Measurements from ENCODE around the gene PPIH. TPM values are rescaled to one million over a fixed set of nuclear protein-coding genes. Genes with fewer than 3 reads are reported as not detected.
A peak's percentile ranks its signal among the peaks of the same experiment; 100 is the strongest.

The PPIH gene
- total and polyA plus RNA-seq, 2 of the 13 experiments (the other 11 are each of a cell fraction or from before 2014, with no cell fraction given) = 29.9 to 72.6 TPM

DNA sequence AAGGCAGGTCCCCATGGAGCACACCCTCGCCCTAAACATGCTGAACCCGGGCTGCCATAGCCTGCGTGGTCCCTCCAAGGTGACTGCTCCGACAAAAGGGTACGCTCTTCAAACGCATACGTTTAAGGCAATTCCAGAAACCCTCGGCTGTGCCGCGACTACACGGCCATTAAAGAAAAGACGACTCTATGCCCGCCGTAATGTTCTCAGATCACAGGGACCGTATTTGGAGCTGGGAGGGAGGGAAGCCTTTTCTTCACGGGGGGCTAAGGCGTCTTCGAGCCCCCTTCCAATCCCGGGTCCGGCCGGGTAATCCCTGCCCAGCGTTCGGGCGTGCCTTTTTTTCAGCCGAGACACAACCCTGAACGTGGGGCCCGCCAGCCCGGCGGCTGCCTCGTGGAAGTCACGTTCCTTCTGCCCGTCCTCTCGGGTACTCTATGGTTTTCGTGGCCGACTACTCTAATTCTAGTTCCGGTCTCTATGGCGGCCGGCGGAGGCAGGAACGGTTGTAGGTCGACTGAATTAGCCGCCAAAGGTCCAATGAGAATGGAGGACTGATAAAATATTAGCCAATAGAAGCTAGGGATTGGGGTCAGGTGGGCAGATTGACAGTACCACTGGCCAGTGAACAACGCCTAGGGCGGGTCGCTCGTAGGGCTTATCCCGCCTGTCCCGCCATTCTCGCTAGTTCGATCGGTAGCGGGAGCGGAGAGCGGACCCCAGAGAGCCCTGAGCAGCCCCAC, 23.7 kb downstream of the PPIH start, which contains the start of gene YBX1 (continued):
- TF ChIP-seq, protein P1, sequence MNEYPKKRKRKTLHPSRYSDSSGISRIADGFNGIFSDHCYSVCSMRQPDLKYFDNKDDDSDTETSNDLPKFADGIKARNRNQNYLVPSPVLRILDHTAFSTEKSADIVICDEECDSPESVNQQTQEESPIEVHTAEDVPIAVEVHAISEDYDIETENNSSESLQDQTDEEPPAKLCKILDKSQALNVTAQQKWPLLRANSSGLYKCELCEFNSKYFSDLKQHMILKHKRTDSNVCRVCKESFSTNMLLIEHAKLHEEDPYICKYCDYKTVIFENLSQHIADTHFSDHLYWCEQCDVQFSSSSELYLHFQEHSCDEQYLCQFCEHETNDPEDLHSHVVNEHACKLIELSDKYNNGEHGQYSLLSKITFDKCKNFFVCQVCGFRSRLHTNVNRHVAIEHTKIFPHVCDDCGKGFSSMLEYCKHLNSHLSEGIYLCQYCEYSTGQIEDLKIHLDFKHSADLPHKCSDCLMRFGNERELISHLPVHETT (CRISPR knock-in tag; conservative IDR thresholded peaks at IDR 0.05) = 0 out of 2 replicates have a peak, but pooled peaks have one; percentile 53
- TF ChIP-seq HHEX (CRISPR knock-in tag; IDR thresholded peaks at IDR 0.05) (no peak), ZNF263 (CRISPR knock-in tag; IDR thresholded peaks at IDR 0.05) (peak; percentile 43; the same call in 1 of the 2 replicates), ATF7 (IDR thresholded peaks at IDR 0.05) (no peak), ATF7 (CRISPR knock-in tag; IDR thresholded peaks at IDR 0.05) (no peak), PLRG1 (conservative IDR thresholded peaks at IDR 0.05) (no peak), ZSCAN9 (CRISPR knock-in tag; IDR thresholded peaks at IDR 0.05; ENCODE audit: borderline replicate concordance) (no peak; the same call in 1 of the 2 replicates), GABPA (IDR thresholded peaks at IDR 0.05; ENCODE audit: low read depth, low read length) (peak; percentile 62), GABPA (CRISPR knock-in tag; IDR thresholded peaks at IDR 0.05; ENCODE audit: low read depth) (peak; percentile 92), MAF1 (CRISPR knock-in tag; IDR thresholded peaks at IDR 0.05; ENCODE audit: borderline replicate concordance) (no peak), ZNF879 (CRISPR knock-in tag; IDR thresholded peaks at IDR 0.05) (peak; percentile 19; the same call in 1 of the 2 replicates), PAWR (CRISPR knock-in tag; IDR thresholded peaks at IDR 0.05; ENCODE audit: borderline replicate concordance) (no peak), ZNF251 (CRISPR knock-in tag; IDR thresholded peaks at IDR 0.05) (no peak), ZNF124 (CRISPR knock-in tag; IDR thresholded peaks at IDR 0.05) (peak; percentile 43; the same call in 1 of the 2 replicates), ZNF749 (CRISPR knock-in tag; IDR thresholded peaks at IDR 0.05; ENCODE audit: borderline replicate concordance) (no peak; the same call in 1 of the 2 replicates), MBD4 (IDR thresholded peaks at IDR 0.05; ENCODE audit: borderline replicate concordance, low read length) (no peak)
- TF ChIP-seq, protein P2, sequence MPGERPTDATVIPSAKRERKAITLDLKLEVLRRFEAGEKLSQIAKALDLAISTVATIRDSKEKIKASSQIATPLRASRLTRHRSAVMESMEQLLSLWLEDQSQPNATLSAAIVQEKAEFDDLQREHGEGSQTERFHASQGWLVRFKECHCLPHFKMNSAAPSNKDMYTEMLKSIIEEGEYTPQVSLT (CRISPR knock-in tag; IDR thresholded peaks at IDR 0.05; ENCODE audit: borderline replicate concordance, low read depth) = no peak
- TF ChIP-seq, protein P3, sequence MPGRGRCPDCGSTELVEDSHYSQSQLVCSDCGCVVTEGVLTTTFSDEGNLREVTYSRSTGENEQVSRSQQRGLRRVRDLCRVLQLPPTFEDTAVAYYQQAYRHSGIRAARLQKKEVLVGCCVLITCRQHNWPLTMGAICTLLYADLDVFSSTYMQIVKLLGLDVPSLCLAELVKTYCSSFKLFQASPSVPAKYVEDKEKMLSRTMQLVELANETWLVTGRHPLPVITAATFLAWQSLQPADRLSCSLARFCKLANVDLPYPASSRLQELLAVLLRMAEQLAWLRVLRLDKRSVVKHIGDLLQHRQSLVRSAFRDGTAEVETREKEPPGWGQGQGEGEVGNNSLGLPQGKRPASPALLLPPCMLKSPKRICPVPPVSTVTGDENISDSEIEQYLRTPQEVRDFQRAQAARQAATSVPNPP (CRISPR knock-in tag; IDR thresholded peaks at IDR 0.05) = no peak
- TF ChIP-seq, protein P4, sequence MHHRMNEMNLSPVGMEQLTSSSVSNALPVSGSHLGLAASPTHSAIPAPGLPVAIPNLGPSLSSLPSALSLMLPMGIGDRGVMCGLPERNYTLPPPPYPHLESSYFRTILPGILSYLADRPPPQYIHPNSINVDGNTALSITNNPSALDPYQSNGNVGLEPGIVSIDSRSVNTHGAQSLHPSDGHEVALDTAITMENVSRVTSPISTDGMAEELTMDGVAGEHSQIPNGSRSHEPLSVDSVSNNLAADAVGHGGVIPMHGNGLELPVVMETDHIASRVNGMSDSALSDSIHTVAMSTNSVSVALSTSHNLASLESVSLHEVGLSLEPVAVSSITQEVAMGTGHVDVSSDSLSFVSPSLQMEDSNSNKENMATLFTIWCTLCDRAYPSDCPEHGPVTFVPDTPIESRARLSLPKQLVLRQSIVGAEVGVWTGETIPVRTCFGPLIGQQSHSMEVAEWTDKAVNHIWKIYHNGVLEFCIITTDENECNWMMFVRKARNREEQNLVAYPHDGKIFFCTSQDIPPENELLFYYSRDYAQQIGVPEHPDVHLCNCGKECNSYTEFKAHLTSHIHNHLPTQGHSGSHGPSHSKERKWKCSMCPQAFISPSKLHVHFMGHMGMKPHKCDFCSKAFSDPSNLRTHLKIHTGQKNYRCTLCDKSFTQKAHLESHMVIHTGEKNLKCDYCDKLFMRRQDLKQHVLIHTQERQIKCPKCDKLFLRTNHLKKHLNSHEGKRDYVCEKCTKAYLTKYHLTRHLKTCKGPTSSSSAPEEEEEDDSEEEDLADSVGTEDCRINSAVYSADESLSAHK (CRISPR knock-in tag; IDR thresholded peaks at IDR 0.05; ENCODE audit: borderline replicate concordance) = no peak
- TF ChIP-seq, protein P5, sequence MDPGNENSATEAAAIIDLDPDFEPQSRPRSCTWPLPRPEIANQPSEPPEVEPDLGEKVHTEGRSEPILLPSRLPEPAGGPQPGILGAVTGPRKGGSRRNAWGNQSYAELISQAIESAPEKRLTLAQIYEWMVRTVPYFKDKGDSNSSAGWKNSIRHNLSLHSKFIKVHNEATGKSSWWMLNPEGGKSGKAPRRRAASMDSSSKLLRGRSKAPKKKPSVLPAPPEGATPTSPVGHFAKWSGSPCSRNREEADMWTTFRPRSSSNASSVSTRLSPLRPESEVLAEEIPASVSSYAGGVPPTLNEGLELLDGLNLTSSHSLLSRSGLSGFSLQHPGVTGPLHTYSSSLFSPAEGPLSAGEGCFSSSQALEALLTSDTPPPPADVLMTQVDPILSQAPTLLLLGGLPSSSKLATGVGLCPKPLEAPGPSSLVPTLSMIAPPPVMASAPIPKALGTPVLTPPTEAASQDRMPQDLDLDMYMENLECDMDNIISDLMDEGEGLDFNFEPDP (CRISPR knock-in tag; conservative IDR thresholded peaks at IDR 0.05) = no peak
- TF ChIP-seq, protein P6, sequence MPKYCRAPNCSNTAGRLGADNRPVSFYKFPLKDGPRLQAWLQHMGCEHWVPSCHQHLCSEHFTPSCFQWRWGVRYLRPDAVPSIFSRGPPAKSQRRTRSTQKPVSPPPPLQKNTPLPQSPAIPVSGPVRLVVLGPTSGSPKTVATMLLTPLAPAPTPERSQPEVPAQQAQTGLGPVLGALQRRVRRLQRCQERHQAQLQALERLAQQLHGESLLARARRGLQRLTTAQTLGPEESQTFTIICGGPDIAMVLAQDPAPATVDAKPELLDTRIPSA (CRISPR knock-in tag; IDR thresholded peaks at IDR 0.05; ENCODE audit: borderline replicate concordance) = no peak; the same call in 1 of the 2 replicates
